ENCODE data around the gene PGLYRP1. TPM values are rescaled to one million over a fixed set of nuclear protein-coding genes. Genes with fewer than 3 reads are reported as not detected.

Gene PGLYRP1
- total RNA-seq, 1 experiment from 2014 or later, result not detected

DNA sequence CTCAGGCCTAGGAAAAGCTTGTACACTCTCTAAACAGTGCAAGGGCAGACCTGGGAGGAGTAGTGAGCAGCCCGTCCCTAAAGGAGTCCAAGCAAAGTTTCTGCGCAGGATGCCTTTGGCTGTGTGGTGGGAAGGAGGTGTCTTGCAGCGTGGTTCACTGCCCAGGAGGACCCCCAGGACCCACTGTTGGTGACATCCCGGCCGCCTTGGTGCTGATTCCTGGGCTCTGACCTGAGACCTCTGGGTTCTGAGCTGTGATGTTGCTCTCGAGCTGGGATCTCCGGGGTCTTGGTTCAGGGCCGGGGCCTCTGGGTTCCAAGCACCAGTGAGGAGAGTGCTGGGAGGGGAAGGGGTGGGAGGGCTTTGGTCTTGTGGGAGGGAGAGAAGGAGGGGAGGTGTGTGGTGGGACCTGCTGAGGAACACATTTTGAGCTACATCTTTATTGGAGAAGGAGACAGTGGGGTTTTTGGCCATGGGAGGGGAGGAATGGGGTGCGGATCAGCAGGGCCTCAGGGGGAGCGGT, 4.1 kb downstream of the PGLYRP1 start:
- Histone ChIP-seq H3K27me3 (ENCODE audit: low read length) (no peaks in the 10 kb centered on the region), H3K36me3 (ENCODE audit: low read depth, low read length) (no peaks in the 10 kb centered on the region), H3K4me3 (ENCODE audit: low read length) (no peak overlapping the region), H3K4me1 (ENCODE audit: insufficient read depth, low read length) (no peaks in the 10 kb centered on the region), H3K79me2 (ENCODE audit: low read length) (no peaks in the 10 kb centered on the region), H3K9me3 (ENCODE audit: low read length) (no peaks in the 10 kb centered on the region), H3K27ac (ENCODE audit: low read length) (no peak overlapping the region), H4K20me1 (ENCODE audit: low read length) (no peaks in the 10 kb centered on the region), H2AFZ (ENCODE audit: low read length) (no peak overlapping the region), H3K4me2 (ENCODE audit: low read length) (no peak overlapping the region), H3K9me2 (replicated peaks; ENCODE audit: low read length) (no peaks in the 10 kb centered on the region), H3F3A (ENCODE audit: low read length, unreplicated experiment) (no peaks in the 10 kb centered on the region), H3K9ac (ENCODE audit: low read length) (no peak overlapping the region)
- BruUV-seq (replicated peaks), result no TSS peak
- DNase-seq (no peak), ATAC-seq (no peak)
- ChIA-PET CTCF (no interaction called here), POLR2A (ENCODE audit: unreplicated experiment) (no interaction called here)
- intact Hi-C loops (cut with micrococcal nuclease), result no loop called here
- TF ChIP-seq EZH2phosphoT487 (IDR thresholded peaks at IDR 0.05; ENCODE audit: borderline replicate concordance, low read length), result no peak
- no peak for TF ChIP-seq EZH2 (IDR thresholded peaks at IDR 0.05; ENCODE audit: low read length, unreplicated experiment)
- TF ChIP-seq, protein P1, sequence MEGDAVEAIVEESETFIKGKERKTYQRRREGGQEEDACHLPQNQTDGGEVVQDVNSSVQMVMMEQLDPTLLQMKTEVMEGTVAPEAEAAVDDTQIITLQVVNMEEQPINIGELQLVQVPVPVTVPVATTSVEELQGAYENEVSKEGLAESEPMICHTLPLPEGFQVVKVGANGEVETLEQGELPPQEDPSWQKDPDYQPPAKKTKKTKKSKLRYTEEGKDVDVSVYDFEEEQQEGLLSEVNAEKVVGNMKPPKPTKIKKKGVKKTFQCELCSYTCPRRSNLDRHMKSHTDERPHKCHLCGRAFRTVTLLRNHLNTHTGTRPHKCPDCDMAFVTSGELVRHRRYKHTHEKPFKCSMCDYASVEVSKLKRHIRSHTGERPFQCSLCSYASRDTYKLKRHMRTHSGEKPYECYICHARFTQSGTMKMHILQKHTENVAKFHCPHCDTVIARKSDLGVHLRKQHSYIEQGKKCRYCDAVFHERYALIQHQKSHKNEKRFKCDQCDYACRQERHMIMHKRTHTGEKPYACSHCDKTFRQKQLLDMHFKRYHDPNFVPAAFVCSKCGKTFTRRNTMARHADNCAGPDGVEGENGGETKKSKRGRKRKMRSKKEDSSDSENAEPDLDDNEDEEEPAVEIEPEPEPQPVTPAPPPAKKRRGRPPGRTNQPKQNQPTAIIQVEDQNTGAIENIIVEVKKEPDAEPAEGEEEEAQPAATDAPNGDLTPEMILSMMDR (conservative IDR thresholded peaks at IDR 0.05; ENCODE audit: low read depth, low read length), result no peak

DNA sequence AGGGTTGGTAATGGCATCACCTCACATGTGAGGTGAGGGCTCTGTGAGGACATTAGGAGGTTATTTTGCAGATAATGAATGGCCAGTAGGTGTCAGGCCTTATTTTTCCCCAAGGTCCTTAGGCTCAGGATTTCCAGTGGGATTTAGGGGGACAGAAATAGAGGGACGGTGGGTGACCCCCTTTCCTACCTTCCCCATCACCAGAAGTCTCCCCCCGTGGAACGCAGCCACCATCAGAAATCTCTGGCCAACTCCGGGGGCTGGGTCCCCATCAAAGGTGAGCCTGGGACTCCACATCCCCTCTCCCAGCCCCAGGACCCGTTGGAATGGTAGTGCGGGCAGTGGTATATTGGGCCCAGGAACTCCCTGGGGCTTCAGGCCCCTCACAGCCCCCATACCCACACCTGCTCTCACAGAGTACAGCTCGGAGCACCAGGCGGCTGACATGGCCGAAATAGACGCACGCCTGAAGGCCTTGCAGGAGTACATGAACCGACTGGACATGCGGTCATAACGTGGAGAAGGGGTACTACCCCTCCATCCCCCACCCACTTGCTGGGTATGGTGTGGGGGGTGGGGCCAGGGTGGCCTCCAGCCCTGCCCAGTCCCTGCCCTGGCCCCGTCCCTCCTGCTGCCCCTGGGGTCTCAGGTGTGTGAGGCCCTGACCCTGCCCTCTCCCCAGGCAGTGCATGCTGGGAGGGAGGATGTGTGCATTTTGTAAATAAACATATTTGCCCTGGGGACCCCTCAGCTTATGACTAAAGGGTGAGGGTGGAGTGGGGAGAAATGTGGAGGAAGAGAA, 4.8 kb downstream of the PGLYRP1 start:
- Histone ChIP-seq H3K9me2 (replicated peaks; ENCODE audit: low read length) (no peaks in the 10 kb centered on the region), H3K4me3 (ENCODE audit: low read length) (no peak overlapping the region), H3K36me3 (ENCODE audit: low read depth, low read length) (no peaks in the 10 kb centered on the region), H3K27ac (ENCODE audit: low read length) (no peak overlapping the region), H2AFZ (ENCODE audit: low read length) (no peak overlapping the region), H3K79me2 (ENCODE audit: low read length) (no peaks in the 10 kb centered on the region), H3F3A (ENCODE audit: low read length, unreplicated experiment) (no peaks in the 10 kb centered on the region), H3K9ac (ENCODE audit: low read length) (no peak overlapping the region), H4K20me1 (ENCODE audit: low read length) (no peaks in the 10 kb centered on the region), H3K27me3 (ENCODE audit: low read length) (no peaks in the 10 kb centered on the region), H3K9me3 (ENCODE audit: low read length) (no peaks in the 10 kb centered on the region), H3K4me2 (ENCODE audit: low read length) (no peak overlapping the region), H3K4me1 (ENCODE audit: insufficient read depth, low read length) (no peaks in the 10 kb centered on the region)
- no peak for TF ChIP-seq EZH2 (IDR thresholded peaks at IDR 0.05; ENCODE audit: low read length, unreplicated experiment)
- TF ChIP-seq, protein P1 (conservative IDR thresholded peaks at IDR 0.05; ENCODE audit: low read depth, low read length), result no peak
- no peak for TF ChIP-seq EZH2phosphoT487 (IDR thresholded peaks at IDR 0.05; ENCODE audit: borderline replicate concordance, low read length)
- intact Hi-C loops (cut with micrococcal nuclease), result no loop called here
- no peak for DNase-seq
- ATAC-seq, result no peak
- BruUV-seq (replicated peaks), result no TSS peak
- CTCF ChIA-PET, result no interaction called here
- POLR2A ChIA-PET (ENCODE audit: unreplicated experiment), result no interaction called here

DNA sequence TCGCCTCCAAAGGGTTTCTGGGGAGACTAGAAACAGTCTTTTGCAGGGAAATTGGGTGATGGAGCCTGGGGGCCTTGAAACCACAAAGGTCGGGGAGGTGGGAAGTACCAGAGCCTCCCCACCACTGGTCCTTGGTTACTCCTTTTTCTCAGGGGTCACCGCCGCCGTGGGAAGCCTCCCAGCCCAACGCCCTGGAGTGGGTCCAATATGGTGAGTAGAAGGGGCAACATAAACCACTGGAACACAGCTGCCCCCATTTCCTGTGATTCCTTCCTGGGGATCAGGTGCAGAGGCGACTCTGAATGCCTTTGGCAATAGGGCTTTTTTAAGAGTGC, 5.8 kb downstream of the PGLYRP1 start:
- ATAC-seq, result no peak

More for the DNA sequence above, 5.8 kb downstream of the PGLYRP1 start:
- H3K9ac ChIP-seq (ENCODE audit: low read length), result no peak overlapping the region
- H3K9me3 ChIP-seq (ENCODE audit: low read length), result no peaks in the 10 kb centered on the region
- H3K36me3 ChIP-seq (ENCODE audit: low read depth, low read length), result no peaks in the 10 kb centered on the region
- intact Hi-C loops (cut with micrococcal nuclease), result no loop called here
- no peak overlapping the region for H3K27ac ChIP-seq (ENCODE audit: low read length)
- DNase-seq, result no peak
- BruUV-seq (replicated peaks), result no TSS peak
- no peaks in the 10 kb centered on the region for H3K9me2 ChIP-seq (replicated peaks; ENCODE audit: low read length)
- no peaks in the 10 kb centered on the region for H4K20me1 ChIP-seq (ENCODE audit: low read length)
- CTCF ChIA-PET, result no interaction called here
- no peaks in the 10 kb centered on the region for H3K4me1 ChIP-seq (ENCODE audit: insufficient read depth, low read length)
- TF ChIP-seq, protein P1 (conservative IDR thresholded peaks at IDR 0.05; ENCODE audit: low read depth, low read length), result no peak
- TF ChIP-seq EZH2 (IDR thresholded peaks at IDR 0.05; ENCODE audit: low read length, unreplicated experiment), result no peak
- no peak for TF ChIP-seq EZH2phosphoT487 (IDR thresholded peaks at IDR 0.05; ENCODE audit: borderline replicate concordance, low read length)
- H3F3A ChIP-seq (ENCODE audit: low read length, unreplicated experiment), result no peaks in the 10 kb centered on the region
- POLR2A ChIA-PET (ENCODE audit: unreplicated experiment), result no interaction called here
- no peaks in the 10 kb centered on the region for H3K79me2 ChIP-seq (ENCODE audit: low read length)
- H3K4me3 ChIP-seq (ENCODE audit: low read length), result no peak overlapping the region
- no peaks in the 10 kb centered on the region for H3K27me3 ChIP-seq (ENCODE audit: low read length)
- no peak overlapping the region for H3K4me2 ChIP-seq (ENCODE audit: low read length)
- H2AFZ ChIP-seq (ENCODE audit: low read length), result no peak overlapping the region
